Muscle of leg (tissue), 11 donors: ENCODE results near the gene CGB1. TPM values are rescaled to one million over a fixed set of nuclear protein-coding genes. Genes with fewer than 3 reads are reported as not detected.

Experiments
- DNase-seq: peaks from one replicate; pipeline ENCODE4 v3.0.0; 2013
- H3K27ac ChIP-seq: one replicate; pipeline ENCODE4 v1.5.1; 2013; ENCODE audit warnings: mild to moderate bottlenecking, low read length, control low read depth
- H3K27me3 ChIP-seq: one replicate; pipeline ENCODE4 v1.6.1; 2013; ENCODE audit warnings: low read length; ENCODE audit not compliant: control insufficient read depth, insufficient read depth
- H3K36me3 ChIP-seq: one replicate; pipeline ENCODE4 v1.6.1; 2013; ENCODE audit warnings: low read length; ENCODE audit not compliant: control insufficient read depth, insufficient read depth
- H3K4me1 ChIP-seq: one replicate; pipeline ENCODE4 v1.6.1; 2013; ENCODE audit warnings: low read length; ENCODE audit not compliant: control insufficient read depth, insufficient read depth
- H3K4me3 ChIP-seq: one replicate; pipeline ENCODE4 v1.5.1; 2013; ENCODE audit warnings: low read length, control low read depth
- H3K9me3 ChIP-seq: replicated peaks from 2 replicates; pipeline ENCODE4 v1.6.1; 2013; ENCODE audit warnings: low read depth, low read length; ENCODE audit not compliant: control insufficient read depth
- WGBS: methylation state at CpG from one replicate; pipeline ENCODE4 v1.1.5; 2013; ENCODE audit warnings: missing lambda C conversion rate; ENCODE audit not compliant: insufficient coverage; 5-methylcytosine and 5-hydroxymethylcytosine counted together
- polyA plus RNA-seq, 8 donors: library from polyadenylated mRNA; unstranded; fragments of 120-200 nt; gene quantifications; one replicate each; pipeline versions ENCODE4 v1.2.1 to v1.2.3, GENCODE V29; 2013; ENCODE audit warnings: inconsistent platforms in 1 of 8, low replicate concordance in 1 of 8; ENCODE audit not compliant: insufficient read length in 8 of 8, insufficient read depth in 1 of 8
- total RNA-seq: library from RNA; stranded (reverse); fragments of 120-200 nt; gene quantifications from one replicate; pipeline ENCODE4 v1.2.4, GENCODE V29; 2013

CGB1 gene
- total and polyA plus RNA-seq, 9 donors = not detected

GRCh38 chr19:48988860-48989259, 47.8 kb downstream of the CGB1 start:
- 88% methylated on average over 8 of the region's 9 CpGs for WGBS

GRCh38 chr19:48988286-48988685, 48.4 kb downstream of the CGB1 start:
- Histone ChIP-seq H3K36me3 (peaks cover 65% of the 10 kb centered on the region), H3K9me3 (no peaks in the 10 kb centered on the region), H3K4me1 (peaks cover 42% of the 10 kb centered on the region), H3K4me3 (no peak overlapping the region), H3K27me3 (no peaks in the 10 kb centered on the region), H3K27ac (no peak overlapping the region)
- DNase-seq = no peak
- 96% methylated on average over 4 of the region's 7 CpGs for WGBS

More at GRCh38 chr19:48988860-48989259, 47.8 kb downstream of the CGB1 start:
- Histone ChIP-seq H3K4me1 (peaks cover 42% of the 10 kb centered on the region), H3K9me3 (no peaks in the 10 kb centered on the region), H3K36me3 (peaks cover 59% of the 10 kb centered on the region), H3K4me3 (no peak overlapping the region), H3K27me3 (no peaks in the 10 kb centered on the region), H3K27ac (peak overlapping the region; percentile 98)
- DNase-seq = no peak

- no peaks in the 10 kb centered on the region for H3K27me3 ChIP-seq
- H3K27ac ChIP-seq = no peak overlapping the region
- no peak overlapping the region for H3K4me3 ChIP-seq
- peaks cover 37% of the 10 kb centered on the region for H3K4me1 ChIP-seq
- no peaks in the 10 kb centered on the region for H3K9me3 ChIP-seq
- peaks cover 74% of the 10 kb centered on the region for H3K36me3 ChIP-seq
- 81% methylated on average over 5 of the region's 7 CpGs for WGBS
- no peak for DNase-seq
These were observed 49.4 kb downstream of the CGB1 start for GRCh38 chr19:48987323-48987722.

GRCh38 chr19:48986211-48986610, 50.5 kb downstream of the CGB1 start:
- Histone ChIP-seq H3K27me3 (no peaks in the 10 kb centered on the region), H3K27ac (no peak overlapping the region), H3K4me3 (no peak overlapping the region), H3K4me1 (peaks cover 26% of the 10 kb centered on the region), H3K9me3 (no peaks in the 10 kb centered on the region), H3K36me3 (peaks cover 84% of the 10 kb centered on the region)
- 92% methylated on average over 1 of the region's 3 CpGs for WGBS
- no peak for DNase-seq

DNA sequence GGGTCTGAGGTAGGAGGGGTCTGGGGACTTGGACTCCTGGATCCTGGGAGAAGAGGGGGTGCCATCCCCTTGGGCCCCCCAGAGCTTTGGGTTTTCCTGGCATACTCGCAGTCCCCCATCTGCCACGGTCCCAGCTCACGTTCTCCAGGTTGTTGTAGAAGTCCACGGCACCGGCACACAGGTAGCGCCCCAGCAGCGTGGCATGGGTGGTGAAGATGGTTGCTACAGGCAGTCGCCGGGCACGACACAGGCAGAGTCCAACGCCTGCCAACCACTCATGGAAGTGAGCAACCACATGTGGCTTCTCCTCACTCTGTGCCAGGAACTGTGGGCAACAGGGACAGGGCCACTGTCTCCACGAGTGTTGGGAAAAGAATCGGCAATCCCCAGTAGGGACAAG, 51.0 kb downstream of the CGB1 start:
- Histone ChIP-seq H3K4me3 (no peak overlapping the region), H3K27me3 (no peaks in the 10 kb centered on the region), H3K36me3 (peaks cover 81% of the 10 kb centered on the region), H3K27ac (no peak overlapping the region), H3K9me3 (no peaks in the 10 kb centered on the region), H3K4me1 (peaks cover 21% of the 10 kb centered on the region)
- WGBS = 96% methylated on average over 13 of the region's 13 CpGs
- no peak for DNase-seq

Other genes starting within 250 kb of the CGB1 start
- gene BCAT2, start 225.9 kb downstream of the CGB1 start, total RNA-seq = 18.8 TPM
- 10 to 100 TPM; 21.2 to 32.7 (median 24.6) TPM for gene BCAT2, start 225.9 kb downstream of the CGB1 start, polyA plus RNA-seq
- gene HSD17B14, start 200.4 kb downstream of the CGB1 start, total RNA-seq = 2.7 TPM
- gene HSD17B14, start 200.4 kb downstream of the CGB1 start, polyA plus RNA-seq = 1 to 10 TPM; 1.9 to 8.3 (median 4.3) TPM
- gene PLEKHA4, start 168.3 kb downstream of the CGB1 start, total RNA-seq = 18.7 TPM
- gene PLEKHA4, start 168.3 kb downstream of the CGB1 start, polyA plus RNA-seq = 10 to 100 TPM; 34.9 to 59.0 (median 38.4) TPM
- gene PPP1R15A, start 164.5 kb downstream of the CGB1 start, total RNA-seq = 32.2 TPM
- gene PPP1R15A, start 164.5 kb downstream of the CGB1 start, polyA plus RNA-seq = 10 to 100 TPM; 49.0 to 84.7 (median 57.3) TPM
- gene TULP2, start 138.2 kb downstream of the CGB1 start, total RNA-seq = 0.09 TPM
- gene TULP2, start 138.2 kb downstream of the CGB1 start, polyA plus RNA-seq = under 1 TPM in 7 of 8 donors, not detected in 1; 0.13 to 0.88 (median 0.46) TPM
- gene NUCB1, start 136.6 kb downstream of the CGB1 start, total RNA-seq = 97.3 TPM
- gene NUCB1, start 136.6 kb downstream of the CGB1 start, polyA plus RNA-seq = 100 to 1,000 TPM; 141 to 216 (median 175) TPM
- 0.31 TPM for gene DHDH, start 103.2 kb downstream of the CGB1 start, total RNA-seq
- gene DHDH, start 103.2 kb downstream of the CGB1 start, polyA plus RNA-seq = 1 to 10 TPM in 1 of 8 donors, under 1 TPM in 7; 0.20 to 1.9 (median 0.42) TPM
- gene BAX, start 82.0 kb downstream of the CGB1 start, total RNA-seq = 27.1 TPM
- 10 to 100 TPM; 33.9 to 52.4 (median 44.7) TPM for gene BAX, start 82.0 kb downstream of the CGB1 start, polyA plus RNA-seq
- gene FTL, start 71.6 kb downstream of the CGB1 start, total RNA-seq = 786 TPM
- gene FTL, start 71.6 kb downstream of the CGB1 start, polyA plus RNA-seq = 100 to 1,000 TPM; 576 to 914 (median 741) TPM
- 43.8 TPM for gene GYS1, start 43.6 kb downstream of the CGB1 start, total RNA-seq
- gene GYS1, start 43.6 kb downstream of the CGB1 start, polyA plus RNA-seq = 10 to 100 TPM; 47.3 to 87.3 (median 65.3) TPM
- gene RUVBL2, start 43.0 kb downstream of the CGB1 start, total RNA-seq = 63.8 TPM
- gene RUVBL2, start 43.0 kb downstream of the CGB1 start, polyA plus RNA-seq = 10 to 100 TPM; 55.3 to 72.5 (median 66.9) TPM
- gene LHB, start 19.8 kb downstream of the CGB1 start, total RNA-seq = not detected
- not detected for gene LHB, start 19.8 kb downstream of the CGB1 start, polyA plus RNA-seq
- 0.22 TPM for gene CGB3, start 12.6 kb downstream of the CGB1 start, total RNA-seq
- under 1 TPM in 2 of 8 donors, not detected in 6; 0.57 to 0.60 TPM for gene CGB3, start 12.6 kb downstream of the CGB1 start, polyA plus RNA-seq
- not detected for gene CGB2, start 5.0 kb downstream of the CGB1 start, total RNA-seq
- under 1 TPM in 1 of 8 donors, not detected in 7; 0.27 TPM for gene CGB2, start 5.0 kb downstream of the CGB1 start, polyA plus RNA-seq
- 0.40 TPM for gene CGB5, start 7.0 kb upstream of the CGB1 start, total RNA-seq
- 1 to 10 TPM in 1 of 8 donors, under 1 TPM in 2, not detected in 5; 0.23 to 1.4 (median 0.63) TPM for gene CGB5, start 7.0 kb upstream of the CGB1 start, polyA plus RNA-seq
- 0.31 TPM for gene CGB8, start 12.2 kb upstream of the CGB1 start, total RNA-seq
- gene CGB8, start 12.2 kb upstream of the CGB1 start, polyA plus RNA-seq = under 1 TPM in 4 of 8 donors, not detected in 4; 0.20 to 0.58 (median 0.25) TPM
- 0.53 TPM for gene CGB7, start 20.9 kb upstream of the CGB1 start, total RNA-seq
- gene CGB7, start 20.9 kb upstream of the CGB1 start, polyA plus RNA-seq = 1 to 10 TPM in 4 of 8 donors, under 1 TPM in 4; 0.34 to 1.4 (median 0.87) TPM
- 1.6 TPM for gene NTF4, start 27.9 kb upstream of the CGB1 start, total RNA-seq
- gene NTF4, start 27.9 kb upstream of the CGB1 start, polyA plus RNA-seq = 1 to 10 TPM; 2.5 to 5.2 (median 3.6) TPM
- gene KCNA7, start 35.8 kb upstream of the CGB1 start, total RNA-seq = 2.8 TPM
- 1 to 10 TPM; 4.4 to 8.1 (median 6.4) TPM for gene KCNA7, start 35.8 kb upstream of the CGB1 start, polyA plus RNA-seq
- gene SNRNP70, start 48.6 kb upstream of the CGB1 start, total RNA-seq = 157 TPM
- 100 to 1,000 TPM; 173 to 276 (median 221) TPM for gene SNRNP70, start 48.6 kb upstream of the CGB1 start, polyA plus RNA-seq
- 11.6 TPM for gene LIN7B, start 77.5 kb upstream of the CGB1 start, total RNA-seq
- gene LIN7B, start 77.5 kb upstream of the CGB1 start, polyA plus RNA-seq = 10 to 100 TPM in 6 of 8 donors, 1 to 10 TPM in 2; 9.6 to 14.4 (median 11.2) TPM
- gene C19orf73, start 82.2 kb upstream of the CGB1 start, total RNA-seq = 0.35 TPM
- gene C19orf73, start 82.2 kb upstream of the CGB1 start, polyA plus RNA-seq = 1 to 10 TPM in 2 of 8 donors, under 1 TPM in 6; 0.33 to 1.2 (median 0.72) TPM
- 5.5 TPM for gene PPFIA3, start 82.6 kb upstream of the CGB1 start, total RNA-seq
- gene PPFIA3, start 82.6 kb upstream of the CGB1 start, polyA plus RNA-seq = 10 to 100 TPM in 1 of 8 donors, 1 to 10 TPM in 7; 7.2 to 11.1 (median 8.3) TPM
- 105 TPM for gene HRC, start 118.5 kb upstream of the CGB1 start, total RNA-seq
- gene HRC, start 118.5 kb upstream of the CGB1 start, polyA plus RNA-seq = 100 to 1,000 TPM; 106 to 172 (median 135) TPM
- 13.1 TPM for gene TRPM4, start 120.9 kb upstream of the CGB1 start, total RNA-seq
- gene TRPM4, start 120.9 kb upstream of the CGB1 start, polyA plus RNA-seq = 10 to 100 TPM; 24.0 to 52.5 (median 36.4) TPM